Mesenchymal stem cell (in vitro differentiated cells and primary cell): Measurements from ENCODE around the gene LRRN4.

Source experiments
- DNase-seq: peaks from one replicate; pipeline ENCODE4 v3.0.0-alpha.2; 2013
- H2AFZ ChIP-seq: one replicate; pipeline ENCODE4 v1.6.1; 2013; ENCODE audit warnings: low read depth, mild to moderate bottlenecking, control low read depth, inconsistent platforms, low read length, moderate library complexity
- H2AK5ac ChIP-seq: 2 replicates; pipeline ENCODE4 v1.6.1; 2013; ENCODE audit warnings: low read length, moderate library complexity, mild to moderate bottlenecking, inconsistent platforms; ENCODE audit not compliant: severe bottlenecking
- H2BK120ac ChIP-seq: one replicate; pipeline ENCODE4 v1.6.1; 2013; ENCODE audit warnings: low read depth, mild to moderate bottlenecking, inconsistent platforms, low read length, moderate library complexity
- H2BK12ac ChIP-seq, 2 experiments: one replicate each; pipeline ENCODE4 v1.6.1; 2013; ENCODE audit warnings: inconsistent platforms in 2 of 2, low read length in 2 of 2, mild to moderate bottlenecking in 2 of 2, moderate library complexity in 2 of 2, control low read depth in 1 of 2
- H2BK15ac ChIP-seq: one replicate; pipeline ENCODE4 v1.6.1; 2013; ENCODE audit warnings: mild to moderate bottlenecking, low read depth, inconsistent platforms; ENCODE audit not compliant: poor library complexity, severe bottlenecking
- H2BK5ac ChIP-seq: 2 replicates; pipeline ENCODE4 v1.6.1; 2013; ENCODE audit warnings: low read depth, mild to moderate bottlenecking, low read length, control low read depth, inconsistent platforms; ENCODE audit not compliant: poor library complexity, severe bottlenecking
- H3K14ac ChIP-seq, 2 experiments: one replicate each; pipeline ENCODE4 v1.6.1; 2013; ENCODE audit warnings: inconsistent platforms in 2 of 2, low read length in 2 of 2, control low read depth in 1 of 2, mild to moderate bottlenecking in 1 of 2, moderate library complexity in 1 of 2
- H3K18ac ChIP-seq, 2 experiments: one replicate each; pipeline ENCODE4 v1.6.1; 2013; ENCODE audit warnings: inconsistent platforms in 2 of 2, low read length in 2 of 2, control low read depth in 1 of 2, low read depth in 1 of 2, mild to moderate bottlenecking in 1 of 2
- H3K23ac ChIP-seq, 2 experiments: one replicate each; pipeline ENCODE4 v1.6.1; 2013; ENCODE audit warnings: inconsistent platforms in 2 of 2, low read length in 2 of 2, mild to moderate bottlenecking in 2 of 2, moderate library complexity in 2 of 2, control low read depth in 1 of 2
- H3K27ac ChIP-seq: 2 replicates; pipeline ENCODE4 v1.5.1; 2013; ENCODE audit warnings: mild to moderate bottlenecking, moderate library complexity, low read length, control low read depth, inconsistent platforms; ENCODE audit not compliant: poor library complexity, severe bottlenecking
- H3K27me3 ChIP-seq, 2 experiments: 2 replicates each; pipeline versions ENCODE4 v1.6.1 to v1.7.0; 2013; ENCODE audit warnings: low read length in 2 of 2, mild to moderate bottlenecking in 2 of 2, moderate library complexity in 2 of 2, control low read depth in 1 of 2, inconsistent platforms in 1 of 2; ENCODE audit not compliant: control insufficient read depth in 1 of 2, insufficient read depth in 1 of 2
- H3K36me3 ChIP-seq, 2 experiments: 2 replicates each; pipeline versions ENCODE4 v1.6.1 to v1.7.0; 2013; ENCODE audit warnings: low read length in 2 of 2, control low read depth in 1 of 2, inconsistent platforms in 1 of 2, low read depth in 1 of 2, mild to moderate bottlenecking in 1 of 2; ENCODE audit not compliant: insufficient read depth in 2 of 2, control insufficient read depth in 1 of 2
- H3K4ac ChIP-seq, 2 experiments: one replicate each; pipeline ENCODE4 v1.6.1; 2013; ENCODE audit warnings: inconsistent platforms in 2 of 2, low read length in 2 of 2, mild to moderate bottlenecking in 2 of 2, moderate library complexity in 2 of 2, control low read depth in 1 of 2, low read depth in 1 of 2
- H3K4me1 ChIP-seq: 2 replicates; pipeline ENCODE4 v1.6.1; 2013; ENCODE audit warnings: low read depth, low read length, control low read depth; ENCODE audit not compliant: control insufficient read depth, insufficient read depth
- H3K4me2 ChIP-seq: 2 replicates; pipeline ENCODE4 v1.6.1; 2013; ENCODE audit warnings: low read length, mild to moderate bottlenecking, inconsistent platforms; ENCODE audit not compliant: poor library complexity, severe bottlenecking
- H3K4me3 ChIP-seq, 2 experiments: 2 replicates each; pipeline versions ENCODE4 v1.5.1 to v1.7.0; 2013; ENCODE audit warnings: low read length in 2 of 2, mild to moderate bottlenecking in 2 of 2, control low read depth in 1 of 2, low read depth in 1 of 2; ENCODE audit not compliant: insufficient read depth in 1 of 2
- H3K79me1 ChIP-seq: replicated peaks from 2 replicates; pipeline ENCODE4 v1.6.1; 2013; ENCODE audit warnings: mild to moderate bottlenecking, control low read depth, low read length, inconsistent platforms; ENCODE audit not compliant: poor library complexity, severe bottlenecking
- H3K9ac ChIP-seq: 2 replicates; pipeline ENCODE4 v1.7.0; 2013; ENCODE audit warnings: mild to moderate bottlenecking, low read length, moderate library complexity
- H3K9me3 ChIP-seq: 2 replicates; pipeline ENCODE4 v1.7.0; 2013; ENCODE audit warnings: mild to moderate bottlenecking, low read length; ENCODE audit not compliant: control insufficient read depth
- H4K8ac ChIP-seq: one replicate; pipeline ENCODE4 v1.6.1; 2013; ENCODE audit warnings: inconsistent platforms, mild to moderate bottlenecking, low read length, moderate library complexity
- H4K91ac ChIP-seq: one replicate; pipeline ENCODE4 v1.6.1; 2013; ENCODE audit warnings: mild to moderate bottlenecking, low read length, inconsistent platforms
- WGBS: methylation state at CpG from one replicate; pipeline ENCODE4 v1.1.7; 2013; ENCODE audit warnings: mixed read lengths; 5-methylcytosine and 5-hydroxymethylcytosine counted together

LRRN4 gene

GRCh38 chr20:6012179-6012578, 41.7 kb downstream of the LRRN4 start:
- WGBS = 97% methylated on average over 5 of the region's 5 CpGs
- H2AFZ ChIP-seq = no peak overlapping the region
- no peak overlapping the region for H2BK5ac ChIP-seq
- no peak overlapping the region for H3K9ac ChIP-seq
- peak overlapping the region; percentile 54 for H4K8ac ChIP-seq
- no peak overlapping the region for H3K4me2 ChIP-seq
- no peak overlapping the region for H3K4ac ChIP-seq
- peaks cover 10 to 73% of the 10 kb centered on the region in 2 experiments for H3K36me3 ChIP-seq
- no peak overlapping the region for H4K91ac ChIP-seq
- H3K9me3 ChIP-seq = no peaks in the 10 kb centered on the region
- no peak overlapping the region for H3K18ac ChIP-seq
- H3K4me3 ChIP-seq = no peak overlapping the region
- peaks cover 13% of the 10 kb centered on the region for H3K79me1 ChIP-seq
- peak overlapping the region in 1 of 2 experiments; percentile 89 for H3K23ac ChIP-seq
- no peak overlapping the region for H3K14ac ChIP-seq
- no peak for DNase-seq
- no peaks in the 10 kb centered on the region for H3K4me1 ChIP-seq
- no peak overlapping the region for H2AK5ac ChIP-seq
- H3K27ac ChIP-seq = no peak overlapping the region
- no peaks in the 10 kb centered on the region for H3K27me3 ChIP-seq
- no peak overlapping the region for H2BK120ac ChIP-seq
- no peak overlapping the region for H2BK15ac ChIP-seq
- H2BK12ac ChIP-seq = no peak overlapping the region

GRCh38 chr20:6008254-6008653, 45.6 kb downstream of the LRRN4 start:
- H2BK15ac ChIP-seq = no peak overlapping the region

GRCh38 chr20:6007529-6008103, 46.2 kb downstream of the LRRN4 start:
- no CpG with 5 or more reads among the region's 3 CpGs for WGBS
- H3K9me3 ChIP-seq = no peaks in the 10 kb centered on the region
- H3K4me2 ChIP-seq = peak overlapping the region; percentile 74
- no peaks in the 10 kb centered on the region for H3K27me3 ChIP-seq
- H3K9ac ChIP-seq = peak overlapping the region; percentile 94
- no peak overlapping the region for H2AK5ac ChIP-seq
- H3K23ac ChIP-seq = no peak overlapping the region
- peak overlapping the region in 1 of 2 experiments; percentile 97 for H3K4me3 ChIP-seq
- no peak overlapping the region for H2BK15ac ChIP-seq
- no peak overlapping the region for H3K18ac ChIP-seq
- no peak overlapping the region for H3K14ac ChIP-seq
- DNase-seq = no peak
- H2AFZ ChIP-seq = no peak overlapping the region
- no peak overlapping the region for H2BK120ac ChIP-seq
- H4K8ac ChIP-seq = no peak overlapping the region
- H3K4me1 ChIP-seq = peaks cover 1% of the 10 kb centered on the region
- peaks cover 8% of the 10 kb centered on the region for H3K79me1 ChIP-seq
- H4K91ac ChIP-seq = no peak overlapping the region
- H2BK12ac ChIP-seq = no peak overlapping the region
- H3K27ac ChIP-seq = peak overlapping the region; percentile 43
- peaks cover 7 to 28% of the 10 kb centered on the region in 2 experiments for H3K36me3 ChIP-seq
- no peak overlapping the region for H3K4ac ChIP-seq
- H2BK5ac ChIP-seq = no peak overlapping the region

More at GRCh38 chr20:6008254-6008653, 45.6 kb downstream of the LRRN4 start:
- peak overlapping the region; percentile 74 for H3K4me2 ChIP-seq
- H2AK5ac ChIP-seq = no peak overlapping the region
- peak overlapping the region; percentile 94 for H3K9ac ChIP-seq
- no peak overlapping the region for H3K18ac ChIP-seq
- no peak overlapping the region for H2BK12ac ChIP-seq
- no peak overlapping the region for H2BK120ac ChIP-seq
- H3K4me3 ChIP-seq = peak overlapping the region in 1 of 2 experiments; percentile 97
- no peak overlapping the region for H4K91ac ChIP-seq
- H3K9me3 ChIP-seq = no peaks in the 10 kb centered on the region
- H3K23ac ChIP-seq = no peak overlapping the region
- H3K4me1 ChIP-seq = no peaks in the 10 kb centered on the region
- H3K27ac ChIP-seq = peak overlapping the region; percentile 40
- no peak overlapping the region for H2AFZ ChIP-seq
- 50% methylated on average over 4 of the region's 5 CpGs for WGBS
- H2BK5ac ChIP-seq = no peak overlapping the region
- peak; percentile 94 for DNase-seq
- no peak overlapping the region for H4K8ac ChIP-seq
- peaks cover 10 to 35% of the 10 kb centered on the region in 2 experiments for H3K36me3 ChIP-seq
- no peak overlapping the region for H3K14ac ChIP-seq
- H3K27me3 ChIP-seq = no peaks in the 10 kb centered on the region
- peaks cover 11% of the 10 kb centered on the region for H3K79me1 ChIP-seq
- no peak overlapping the region for H3K4ac ChIP-seq

- peak overlapping the region; percentile 10 for H3K27ac ChIP-seq
- H2AFZ ChIP-seq = no peak overlapping the region
- H3K36me3 ChIP-seq = peaks cover 5 to 23% of the 10 kb centered on the region in 2 experiments
- H2BK120ac ChIP-seq = no peak overlapping the region
- peak overlapping the region; percentile 44 for H2BK5ac ChIP-seq
- peak overlapping the region; percentile 68 for H3K4me2 ChIP-seq
- DNase-seq = no peak
- H4K91ac ChIP-seq = no peak overlapping the region
- H2AK5ac ChIP-seq = peak overlapping the region; percentile 23
- no peaks in the 10 kb centered on the region for H3K9me3 ChIP-seq
- H3K4me3 ChIP-seq = peak overlapping the region in 1 of 2 experiments; percentile 97
- H3K4me1 ChIP-seq = peaks cover 1% of the 10 kb centered on the region
- no peak overlapping the region for H2BK12ac ChIP-seq
- 12% methylated on average over 2 of the region's 4 CpGs for WGBS
- H2BK15ac ChIP-seq = no peak overlapping the region
- H3K18ac ChIP-seq = peak overlapping the region in 1 of 2 experiments; percentile 34
- no peak overlapping the region for H4K8ac ChIP-seq
- H3K4ac ChIP-seq = no peak overlapping the region
- H3K79me1 ChIP-seq = peaks cover 6% of the 10 kb centered on the region
- peak overlapping the region in 1 of 2 experiments; percentile 93 for H3K14ac ChIP-seq
- H3K9ac ChIP-seq = peak overlapping the region; percentile 94
- no peak overlapping the region for H3K23ac ChIP-seq
- no peaks in the 10 kb centered on the region for H3K27me3 ChIP-seq
These were observed 46.7 kb downstream of the LRRN4 start for GRCh38 chr20:6007094-6007528.
